GM06990 (cell line): ENCODE measurements around the gene GGCT.
"Not testable (repeated sequence)": the region's sequence is repeated elsewhere in the genome, so short reads cannot be mapped to it uniquely, and the experiment has no call there.

Experiments used
- DNase-seq: peaks from one replicate; pipeline ENCODE4 v3.0.0-alpha.2; 2011; ENCODE audit not compliant: insufficient read length; ENCODE audit errors: extremely low read depth
- H3K27me3 ChIP-seq: replicated peaks from 2 replicates; pipeline ENCODE4 v1.6.0; 2011; ENCODE audit warnings: low read length; ENCODE audit not compliant: control insufficient read depth, insufficient read depth
- H3K36me3 ChIP-seq: 2 replicates; pipeline ENCODE4 v1.5.1; 2011; ENCODE audit warnings: low read length; ENCODE audit not compliant: control insufficient read depth, insufficient read depth
- H3K4me3 ChIP-seq: replicated peaks from 2 replicates; pipeline ENCODE4 v1.5.1; 2011; ENCODE audit warnings: low read depth, mild to moderate bottlenecking, control low read depth, low read length
- TF ChIP-seq, protein P1 (sequence below): IDR thresholded peaks from 2 replicates; pipeline ENCODE4 v1.5.1; 2011; ENCODE audit warnings: low read length, control low read depth, mild to moderate bottlenecking, inconsistent platforms; ENCODE audit not compliant: insufficient read depth, poor library complexity, severe bottlenecking

GGCT gene

DNA sequence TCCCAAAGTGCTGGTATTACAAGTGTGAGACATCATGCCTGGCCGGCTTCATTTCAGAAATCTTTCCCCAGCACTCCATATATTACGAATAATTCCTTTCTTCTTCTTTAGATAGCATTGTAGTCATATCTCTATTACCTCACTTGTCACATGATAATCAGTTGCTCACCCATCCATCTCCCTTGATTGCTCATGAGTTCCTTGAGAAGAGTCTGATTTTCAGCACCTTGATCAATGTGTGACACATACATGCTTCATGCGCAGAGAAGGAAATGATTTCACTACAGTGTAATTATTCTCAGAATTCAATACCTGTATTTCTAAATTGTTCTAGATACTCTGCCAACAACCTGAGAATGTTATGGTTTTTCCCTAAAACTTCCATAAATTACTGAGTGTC is 26.7 kb upstream of the GGCT start:
- TF ChIP-seq, protein P1, sequence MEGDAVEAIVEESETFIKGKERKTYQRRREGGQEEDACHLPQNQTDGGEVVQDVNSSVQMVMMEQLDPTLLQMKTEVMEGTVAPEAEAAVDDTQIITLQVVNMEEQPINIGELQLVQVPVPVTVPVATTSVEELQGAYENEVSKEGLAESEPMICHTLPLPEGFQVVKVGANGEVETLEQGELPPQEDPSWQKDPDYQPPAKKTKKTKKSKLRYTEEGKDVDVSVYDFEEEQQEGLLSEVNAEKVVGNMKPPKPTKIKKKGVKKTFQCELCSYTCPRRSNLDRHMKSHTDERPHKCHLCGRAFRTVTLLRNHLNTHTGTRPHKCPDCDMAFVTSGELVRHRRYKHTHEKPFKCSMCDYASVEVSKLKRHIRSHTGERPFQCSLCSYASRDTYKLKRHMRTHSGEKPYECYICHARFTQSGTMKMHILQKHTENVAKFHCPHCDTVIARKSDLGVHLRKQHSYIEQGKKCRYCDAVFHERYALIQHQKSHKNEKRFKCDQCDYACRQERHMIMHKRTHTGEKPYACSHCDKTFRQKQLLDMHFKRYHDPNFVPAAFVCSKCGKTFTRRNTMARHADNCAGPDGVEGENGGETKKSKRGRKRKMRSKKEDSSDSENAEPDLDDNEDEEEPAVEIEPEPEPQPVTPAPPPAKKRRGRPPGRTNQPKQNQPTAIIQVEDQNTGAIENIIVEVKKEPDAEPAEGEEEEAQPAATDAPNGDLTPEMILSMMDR = no peak
- Histone ChIP-seq H3K27me3 (no peaks in the 10 kb centered on the region), H3K36me3 (no peaks in the 10 kb centered on the region), H3K4me3 (no peak overlapping the region)
- DNase-seq = no peak

DNA sequence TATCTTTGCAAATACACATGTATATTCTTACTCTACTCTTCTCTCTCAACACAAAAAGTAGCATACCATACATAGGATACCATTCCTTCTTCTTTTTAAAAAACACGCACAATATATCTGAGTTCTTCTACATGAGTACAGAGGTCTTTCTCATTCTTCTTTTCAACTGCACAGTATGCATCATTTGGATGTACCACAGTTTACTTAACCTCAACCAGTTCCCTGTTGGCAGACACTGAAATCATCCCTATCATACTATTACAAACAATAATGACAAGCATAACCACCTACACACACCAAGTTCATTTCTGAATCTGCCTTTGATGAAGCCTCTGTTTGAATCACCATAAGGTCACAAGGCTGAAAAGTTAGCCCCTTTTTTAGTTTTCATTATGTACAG is 25.7 kb upstream of the GGCT start:
- no peak for DNase-seq
- H3K27me3 ChIP-seq = no peaks in the 10 kb centered on the region
- TF ChIP-seq, protein P1 = no peak
- no peak overlapping the region for H3K4me3 ChIP-seq
- H3K36me3 ChIP-seq = no peaks in the 10 kb centered on the region

DNA sequence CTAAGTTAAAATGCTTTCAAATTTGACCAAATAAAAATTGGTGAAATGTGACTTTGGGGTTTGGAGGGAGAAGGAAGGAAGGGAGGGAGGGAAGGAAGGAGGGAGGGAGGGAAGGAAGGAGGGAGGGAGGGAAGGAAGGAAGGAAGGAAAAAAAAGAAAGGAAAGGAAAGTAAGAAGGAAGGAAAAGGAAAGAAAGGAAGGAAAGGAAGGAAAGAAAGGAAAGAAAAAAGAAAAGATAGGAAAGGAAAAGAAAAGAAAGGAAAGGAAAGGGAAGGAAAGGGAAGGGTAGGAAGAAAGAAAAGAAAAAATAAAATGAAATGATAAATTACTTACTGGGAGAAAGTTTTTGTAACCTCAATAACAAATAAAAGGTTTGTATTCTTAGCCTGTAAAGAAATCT is 24.1 kb upstream of the GGCT start:
- DNase-seq = no peak
- TF ChIP-seq, protein P1 = no peak
- H3K27me3 ChIP-seq = no peaks in the 10 kb centered on the region
- H3K36me3 ChIP-seq = no peaks in the 10 kb centered on the region
- H3K4me3 ChIP-seq = no peak overlapping the region

DNA sequence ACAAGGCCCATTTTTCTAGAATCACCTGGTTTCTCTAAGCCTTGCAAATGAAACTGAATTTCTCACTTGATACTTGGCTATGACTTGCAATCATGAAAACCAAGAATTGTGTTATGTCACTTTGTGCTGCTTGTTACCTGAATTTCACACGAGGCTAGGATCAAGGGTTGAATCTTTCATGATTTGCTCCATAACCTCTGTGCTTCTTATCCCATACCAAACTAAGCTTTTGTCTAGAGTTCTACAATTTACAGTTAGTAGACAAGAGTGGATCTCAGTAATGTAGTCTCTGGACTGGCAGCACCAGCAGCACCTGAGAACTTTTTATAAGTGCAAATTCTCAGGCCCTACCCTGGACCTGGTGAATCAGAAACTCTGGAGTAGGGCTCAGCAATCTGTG is 22.7 kb upstream of the GGCT start:
- H3K27me3 ChIP-seq, H3K4me3 ChIP-seq, H3K36me3 ChIP-seq, DNase-seq: not testable (repeated sequence)

- no peak overlapping the region for H3K4me3 ChIP-seq
- TF ChIP-seq, protein P1 = no peak
Observed at GRCh38 chr7:30526163-30526562, 21.5 kb upstream of the GGCT start.

DNA sequence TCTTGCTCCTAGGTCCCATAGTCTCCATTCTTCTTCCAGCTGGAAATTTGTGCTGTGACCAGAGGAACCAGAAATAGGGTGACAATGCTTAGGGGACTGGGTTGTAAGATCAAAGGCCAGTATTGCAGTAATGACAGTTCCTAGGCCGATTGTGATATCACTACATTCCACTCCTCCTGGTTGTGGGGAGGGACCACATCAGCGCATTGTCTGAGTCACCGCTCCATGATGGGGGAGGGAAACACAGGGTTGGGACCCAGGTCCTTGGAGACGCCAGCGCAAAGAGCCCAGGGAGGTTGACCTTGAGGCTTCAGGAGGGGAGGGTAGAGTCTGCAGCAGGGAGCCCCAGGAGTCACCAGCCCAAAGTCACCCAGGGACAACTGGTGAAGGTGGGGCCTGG is 20.8 kb upstream of the GGCT start:
- H3K4me3 ChIP-seq = no peak overlapping the region
- no peaks in the 10 kb centered on the region for H3K36me3 ChIP-seq
- TF ChIP-seq, protein P1 = no peak
- H3K27me3 ChIP-seq = no peaks in the 10 kb centered on the region
- no peak for DNase-seq

More at GRCh38 chr7:30526163-30526562, 21.5 kb upstream of the GGCT start:
- H3K27me3 ChIP-seq = no peaks in the 10 kb centered on the region
- DNase-seq = no peak
- no peaks in the 10 kb centered on the region for H3K36me3 ChIP-seq
